Progenitor cell of endocrine pancreas (in vitro differentiated cells): ENCODE measurements around the gene CLP1. TPM values are rescaled to one million over a fixed set of nuclear protein-coding genes. Genes with fewer than 3 reads are reported as not detected.
"Not testable (repeated sequence)": the region's sequence is repeated elsewhere in the genome, so short reads cannot be mapped to it uniquely, and the experiment has no call there.

Experiments used
- DNase-seq: peaks from one replicate; pipeline ENCODE4 v3.0.0; 2021; ENCODE audit warnings: low spot score; ENCODE audit not compliant: unreplicated experiment
- H3K27ac Mint-ChIP-seq: 2 replicates; pipeline ENCODE4 v1.8.0; 2021; ENCODE audit warnings: mild to moderate bottlenecking, moderate library complexity, mixed read lengths
- H3K27me3 Mint-ChIP-seq: 2 replicates; pipeline ENCODE4 v1.8.0; 2021; ENCODE audit warnings: mixed read lengths
- H3K36me3 Mint-ChIP-seq: 2 replicates; pipeline ENCODE4 v1.8.0; 2022; ENCODE audit warnings: mixed read lengths; ENCODE audit not compliant: insufficient read depth
- H3K4me1 Mint-ChIP-seq: 2 replicates; pipeline ENCODE4 v1.8.0; 2021; ENCODE audit warnings: low read depth, mixed read lengths
- H3K4me3 Mint-ChIP-seq: 2 replicates; pipeline ENCODE4 v1.8.0; 2021; ENCODE audit warnings: low read depth, mild to moderate bottlenecking, moderate library complexity, mixed read lengths
- H3K9me3 Mint-ChIP-seq: 2 replicates; pipeline ENCODE4 v1.8.0; 2021; ENCODE audit warnings: low read depth, mixed read lengths
- total RNA-seq: library from RNA; stranded (reverse); gene quantifications from 2 replicates; pipeline ENCODE4 v1.2.1, GENCODE V29; 2021
- TF ChIP-seq, protein P1 (sequence below): fragments of 200-600 bp; sonication (generic); IDR thresholded peaks from one replicate; pipeline ENCODE4 v1.5.0; 2021; ENCODE audit warnings: antibody characterized with exemption, mild to moderate bottlenecking; ENCODE audit not compliant: unreplicated experiment

Gene CLP1
- total RNA-seq, 1 donor from 2014 or later: 22.2 TPM

DNA sequence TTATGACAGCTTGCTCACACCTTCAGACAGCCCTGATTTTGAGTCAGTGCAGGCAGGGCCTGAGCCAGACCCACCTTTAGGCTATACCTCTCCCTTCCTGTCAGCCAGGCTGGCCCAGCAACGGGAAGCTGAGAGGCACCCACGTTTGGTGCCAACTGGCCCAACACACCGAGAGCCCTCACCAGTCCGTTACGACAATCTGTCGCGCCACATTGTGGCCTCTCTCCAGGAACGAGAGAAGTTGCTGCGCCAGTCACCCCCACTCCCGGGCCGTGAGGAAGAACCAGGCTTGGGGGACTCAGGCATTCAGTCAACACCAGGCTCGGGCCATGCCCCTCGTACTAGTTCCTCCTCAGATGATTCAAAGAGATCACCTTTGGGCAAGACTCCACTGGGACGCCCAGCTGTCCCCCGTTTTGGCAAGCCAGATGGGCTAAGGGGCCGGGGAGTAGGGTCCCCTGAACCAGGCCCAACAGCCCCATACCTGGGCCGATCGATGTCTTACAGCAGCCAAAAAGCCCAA lies 41.3 kb downstream of the CLP1 start:
- Mint-ChIP-seq H3K9me3 (no peaks in the 10 kb centered on the region), H3K27me3 (no peaks in the 10 kb centered on the region), H3K27ac (peak overlapping the region; percentile 71), H3K4me1 (no peaks in the 10 kb centered on the region), H3K4me3 (no peak overlapping the region), H3K36me3 (peaks cover 20% of the 10 kb centered on the region)
- no peak for DNase-seq
- TF ChIP-seq, protein P1, sequence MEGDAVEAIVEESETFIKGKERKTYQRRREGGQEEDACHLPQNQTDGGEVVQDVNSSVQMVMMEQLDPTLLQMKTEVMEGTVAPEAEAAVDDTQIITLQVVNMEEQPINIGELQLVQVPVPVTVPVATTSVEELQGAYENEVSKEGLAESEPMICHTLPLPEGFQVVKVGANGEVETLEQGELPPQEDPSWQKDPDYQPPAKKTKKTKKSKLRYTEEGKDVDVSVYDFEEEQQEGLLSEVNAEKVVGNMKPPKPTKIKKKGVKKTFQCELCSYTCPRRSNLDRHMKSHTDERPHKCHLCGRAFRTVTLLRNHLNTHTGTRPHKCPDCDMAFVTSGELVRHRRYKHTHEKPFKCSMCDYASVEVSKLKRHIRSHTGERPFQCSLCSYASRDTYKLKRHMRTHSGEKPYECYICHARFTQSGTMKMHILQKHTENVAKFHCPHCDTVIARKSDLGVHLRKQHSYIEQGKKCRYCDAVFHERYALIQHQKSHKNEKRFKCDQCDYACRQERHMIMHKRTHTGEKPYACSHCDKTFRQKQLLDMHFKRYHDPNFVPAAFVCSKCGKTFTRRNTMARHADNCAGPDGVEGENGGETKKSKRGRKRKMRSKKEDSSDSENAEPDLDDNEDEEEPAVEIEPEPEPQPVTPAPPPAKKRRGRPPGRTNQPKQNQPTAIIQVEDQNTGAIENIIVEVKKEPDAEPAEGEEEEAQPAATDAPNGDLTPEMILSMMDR: no peak

DNA sequence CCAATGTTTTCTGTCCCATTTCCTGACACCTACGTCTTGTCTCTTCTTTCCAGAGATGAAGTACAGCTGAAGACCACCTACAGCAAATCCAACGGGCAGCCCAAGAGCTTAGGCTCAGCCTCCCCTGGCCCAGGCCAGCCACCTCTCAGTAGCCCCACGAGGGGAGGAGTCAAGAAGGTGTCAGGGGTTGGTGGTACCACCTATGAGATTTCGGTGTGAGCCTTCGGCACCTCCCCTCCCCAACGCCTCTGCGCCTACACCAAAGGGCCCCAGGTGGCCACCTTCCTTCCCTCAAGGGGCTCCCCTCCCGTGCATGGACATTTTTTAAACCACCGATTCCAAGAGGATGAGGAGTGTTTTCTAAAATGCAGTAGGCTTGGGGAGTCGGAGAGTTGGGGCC lies 42.3 kb downstream of the CLP1 start:
- TF ChIP-seq, protein P1: no peak
- no peaks in the 10 kb centered on the region for H3K27me3 Mint-ChIP-seq
- H3K36me3 Mint-ChIP-seq: peaks cover 25% of the 10 kb centered on the region
- DNase-seq: no peak
- no peaks in the 10 kb centered on the region for H3K9me3 Mint-ChIP-seq
- no peak overlapping the region for H3K4me3 Mint-ChIP-seq
- no peak overlapping the region for H3K27ac Mint-ChIP-seq
- H3K4me1 Mint-ChIP-seq: no peaks in the 10 kb centered on the region

DNA sequence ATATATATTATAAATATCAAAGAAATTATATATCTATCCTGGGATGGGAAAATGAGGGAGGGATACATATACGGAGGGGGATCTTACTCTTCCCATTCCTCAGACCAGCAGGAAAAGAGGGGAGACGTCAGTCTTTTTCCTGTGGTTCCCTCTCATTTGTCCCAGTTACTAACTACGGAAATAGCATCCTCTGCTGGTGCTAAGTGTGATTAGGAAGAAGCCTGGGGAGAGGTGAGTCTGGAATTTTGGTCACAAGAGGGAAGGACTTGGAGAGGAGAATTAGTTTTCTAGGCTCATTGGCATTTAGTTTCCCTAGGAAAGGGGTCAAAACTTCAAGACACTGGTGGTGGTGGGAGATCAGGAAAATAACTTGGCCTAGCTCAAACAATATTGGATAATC lies 42.9 kb downstream of the CLP1 start:
- no peak for DNase-seq
- peaks cover 25% of the 10 kb centered on the region for H3K36me3 Mint-ChIP-seq
- TF ChIP-seq, protein P1: no peak
- H3K27ac Mint-ChIP-seq: no peak overlapping the region
- H3K4me1 Mint-ChIP-seq: peaks cover 1% of the 10 kb centered on the region
- no peaks in the 10 kb centered on the region for H3K27me3 Mint-ChIP-seq
- H3K9me3 Mint-ChIP-seq: no peaks in the 10 kb centered on the region
- H3K4me3 Mint-ChIP-seq: no peak overlapping the region

DNA sequence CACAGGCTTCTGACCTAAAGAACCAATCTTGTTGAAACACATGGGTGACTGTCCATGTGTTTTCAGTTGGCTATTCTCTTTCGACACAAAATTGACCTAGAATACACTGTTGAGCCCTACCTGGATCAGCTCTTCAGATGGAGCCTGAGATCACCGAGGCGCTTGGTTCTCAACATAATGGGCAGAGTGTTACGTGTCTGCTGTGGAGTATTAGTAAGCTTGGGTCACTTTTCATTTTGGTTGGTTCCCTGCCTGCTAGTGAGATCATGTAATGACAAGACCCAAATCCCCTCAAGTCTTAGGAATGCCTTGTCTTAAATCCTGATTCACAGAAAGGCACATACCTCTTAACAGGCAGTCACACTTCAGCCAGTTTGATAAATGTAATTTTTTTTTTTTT lies 45.8 kb downstream of the CLP1 start:
- TF ChIP-seq, protein P1: no peak
- peaks cover 1% of the 10 kb centered on the region for H3K4me1 Mint-ChIP-seq
- no peaks in the 10 kb centered on the region for H3K9me3 Mint-ChIP-seq
- no peaks in the 10 kb centered on the region for H3K27me3 Mint-ChIP-seq
- no peak overlapping the region for H3K4me3 Mint-ChIP-seq
- H3K27ac Mint-ChIP-seq: no peak overlapping the region
- H3K36me3 Mint-ChIP-seq: peaks cover 16% of the 10 kb centered on the region
- no peak for DNase-seq

DNA sequence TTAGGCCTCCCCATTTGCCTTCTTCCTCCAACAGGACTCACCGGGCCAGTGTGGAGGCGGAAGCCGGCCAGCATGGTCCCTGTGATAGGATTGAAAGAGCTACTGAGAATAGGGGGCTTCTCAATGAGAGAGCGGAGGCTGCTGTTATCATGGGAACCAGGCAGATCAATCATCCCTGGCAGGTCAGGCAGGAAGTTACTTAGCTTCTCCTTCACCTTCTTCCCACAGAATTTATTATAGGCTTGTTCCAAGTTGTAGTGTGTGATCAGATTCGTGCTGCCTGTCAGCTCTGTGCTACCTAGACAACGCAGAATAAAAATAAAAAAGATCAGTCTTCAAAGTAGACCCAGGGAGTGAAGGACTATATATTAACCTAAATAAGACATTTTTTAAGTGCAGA lies 47.4 kb downstream of the CLP1 start:
- DNase-seq: no peak
- Mint-ChIP-seq H3K4me1 (peaks cover 1% of the 10 kb centered on the region), H3K36me3 (peaks cover 10% of the 10 kb centered on the region), H3K4me3 (no peak overlapping the region), H3K9me3 (no peaks in the 10 kb centered on the region), H3K27me3 (no peaks in the 10 kb centered on the region), H3K27ac (peak overlapping the region; percentile 18)
- TF ChIP-seq, protein P1: no peak

DNA sequence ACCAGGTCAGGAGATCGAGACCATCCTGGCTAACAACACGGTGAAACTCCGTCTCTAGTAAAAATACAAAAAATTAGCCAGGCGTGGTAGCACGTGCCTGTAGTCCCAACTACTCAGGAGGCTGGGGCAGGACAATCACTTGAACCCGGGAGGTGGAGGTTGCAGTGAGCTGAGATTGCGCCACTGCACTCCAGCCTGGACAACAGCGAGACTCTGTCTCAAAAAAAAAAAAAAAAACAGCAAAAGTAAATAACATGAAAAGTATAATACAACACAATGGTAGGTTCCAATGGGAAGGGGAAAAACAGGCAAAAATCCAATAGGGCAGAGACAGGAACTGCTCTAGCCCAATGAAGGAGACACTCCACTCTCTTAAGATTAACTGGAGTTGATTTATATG lies 47.9 kb downstream of the CLP1 start:
- not testable (repeated sequence) for H3K9me3 Mint-ChIP-seq, DNase-seq, H3K27me3 Mint-ChIP-seq, H3K27ac Mint-ChIP-seq, H3K4me3 Mint-ChIP-seq, H3K4me1 Mint-ChIP-seq
- peaks cover 11% of the 10 kb centered on the region for H3K36me3 Mint-ChIP-seq
